ENCODE data around the gene ALDOA.

The ALDOA gene

GRCh38 chr16:30116291-30117207, 51.0 kb downstream of the ALDOA start:
- no peak for DNase-seq (ENCODE audit: low spot score)

- no peak for DNase-seq (ENCODE audit: low spot score)
These were observed 52.2 kb downstream of the ALDOA start for GRCh38 chr16:30117768-30118167.

DNA sequence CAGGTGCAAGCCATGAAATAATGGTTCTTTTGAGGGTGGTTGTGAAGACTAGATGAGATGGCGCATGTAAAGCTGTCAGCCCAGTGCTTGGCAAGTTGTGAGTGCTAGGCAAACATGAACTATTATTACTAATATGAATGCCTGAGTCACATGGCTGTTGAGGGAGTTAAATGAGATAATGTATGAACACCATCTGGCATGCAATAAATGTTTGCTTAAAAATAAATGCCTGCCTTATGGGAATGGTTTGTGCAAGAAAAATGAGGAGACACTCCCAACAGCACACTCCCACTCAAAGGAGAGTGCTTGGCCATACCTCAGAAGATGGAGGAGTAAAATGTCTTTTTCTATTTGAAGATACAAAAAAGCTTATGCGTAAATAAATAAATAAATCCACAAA, 53.9 kb downstream of the ALDOA start:
- no peak for DNase-seq (ENCODE audit: low spot score)

Data from LoVo (cell line).